Neural cell (in vitro differentiated cells): ENCODE data around the gene PROX2.

ENCODE experiments used
- CTCF ChIP-seq: fragments of 450-650 bp; IDR thresholded peaks from 2 replicates; pipeline ENCODE4 v1.5.1; 2014; ENCODE audit warnings: antibody characterized with exemption, mild to moderate bottlenecking, moderate library complexity; ENCODE audit not compliant: poor library complexity, severe bottlenecking
- EP300 ChIP-seq: fragments of 450-650 bp; conservative IDR thresholded peaks from 2 replicates; pipeline ENCODE4 v1.6.1; 2014; ENCODE audit warnings: antibody characterized with exemption, mild to moderate bottlenecking, moderate library complexity; ENCODE audit not compliant: poor library complexity, severe bottlenecking
- EZH2 ChIP-seq: fragments of 200-600, 300-800 bp; shearing (Covaris generic), sonication (generic); IDR thresholded peaks from 2 replicates; pipeline ENCODE4 v1.6.1; 2014; ENCODE audit warnings: antibody characterized with exemption, low read length, borderline replicate concordance, mild to moderate bottlenecking; ENCODE audit not compliant: insufficient read depth, poor library complexity, severe bottlenecking
- POLR2AphosphoS5 ChIP-seq: IDR thresholded peaks from 2 replicates; pipeline ENCODE4 v1.6.1; 2012
- REST ChIP-seq: IDR thresholded peaks from 2 replicates; pipeline ENCODE4 v1.6.1; 2012; ENCODE audit warnings: borderline replicate concordance

- TF ChIP-seq EP300 (no peak), REST (no peak), EZH2 (no peak), CTCF (peak; percentile 78), POLR2AphosphoS5 (peak; percentile 18)
These were observed 29.7 kb upstream of the PROX2 start for GRCh38 chr14:74905595-74906142.
